NCI-H748 (cell line): Measurements from ENCODE around the gene TAOK1.
A peak's percentile ranks its signal among the peaks of the same experiment; 100 is the strongest.
"Not testable (repeated sequence)": the region's sequence is repeated elsewhere in the genome, so short reads cannot be mapped to it uniquely, and the experiment has no call there.

ENCODE experiments used
- DNase-seq: peaks from one replicate; lab custom pipeline; 2025; ENCODE audit not compliant: unreplicated experiment; lab: John Stamatoyannopoulos, UW

TAOK1 gene

DNA sequence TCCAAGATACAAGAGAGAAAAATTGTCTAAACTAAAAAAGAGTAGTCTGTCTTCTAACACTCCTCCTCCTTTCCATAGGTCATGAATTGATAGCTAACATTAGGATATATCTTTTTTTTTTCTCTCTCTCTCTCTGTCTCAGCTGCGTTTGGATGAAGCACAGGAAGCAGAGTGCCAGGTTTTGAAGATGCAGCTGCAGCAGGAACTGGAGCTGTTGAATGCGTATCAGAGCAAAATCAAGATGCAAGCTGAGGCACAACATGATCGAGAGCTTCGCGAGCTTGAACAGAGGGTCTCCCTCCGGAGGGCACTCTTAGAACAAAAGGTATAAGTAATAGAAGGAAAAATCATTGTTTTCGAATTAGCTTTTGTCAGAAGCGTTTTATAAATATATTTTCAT lies 143.8 kb downstream of the TAOK1 start:
- DNase-seq: no peak

GRCh38 chr17:29544066-29544465 lies 153.9 kb downstream of the TAOK1 start:
- no peak for DNase-seq

GRCh38 chr17:29546085-29546484 lies 155.9 kb downstream of the TAOK1 start:
- DNase-seq: no peak

- DNase-seq: no peak
These were observed 156.7 kb downstream of the TAOK1 start for GRCh38 chr17:29546830-29547229.

DNA sequence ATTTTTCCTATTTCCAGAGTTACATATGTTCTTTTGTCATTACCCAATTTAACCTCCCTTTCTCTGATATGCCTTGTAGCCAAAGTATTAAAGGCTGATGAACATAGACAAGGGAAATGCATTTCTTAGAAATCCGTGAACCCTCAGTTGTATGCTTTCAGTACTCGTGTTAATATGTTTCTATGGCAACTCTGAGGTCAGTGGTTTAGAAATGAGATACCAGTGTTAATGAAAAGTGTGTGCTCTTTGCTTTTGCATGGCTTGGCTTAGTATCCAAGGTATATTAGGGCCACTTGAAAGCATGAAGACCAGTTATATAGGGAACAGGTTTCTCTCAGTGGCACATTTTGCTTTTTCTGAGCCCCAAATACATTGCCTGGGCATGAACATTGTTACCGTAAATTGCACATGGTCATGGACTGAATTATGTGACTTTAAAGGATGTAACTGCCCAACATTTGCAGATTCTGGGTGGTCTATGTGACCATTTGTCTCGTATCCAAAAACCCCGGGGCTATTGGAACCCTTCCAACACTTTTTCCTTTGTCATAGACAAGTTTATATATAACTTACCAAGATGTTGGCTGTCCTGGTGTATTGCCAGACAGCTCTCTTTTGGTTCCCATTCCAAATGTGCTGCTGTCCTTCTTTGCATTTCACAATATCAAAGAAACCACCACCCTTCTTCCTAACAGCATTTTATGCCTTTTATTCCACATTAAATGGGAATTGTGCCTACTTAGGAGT lies 159.2 kb downstream of the TAOK1 start:
- no peak for DNase-seq

DNA sequence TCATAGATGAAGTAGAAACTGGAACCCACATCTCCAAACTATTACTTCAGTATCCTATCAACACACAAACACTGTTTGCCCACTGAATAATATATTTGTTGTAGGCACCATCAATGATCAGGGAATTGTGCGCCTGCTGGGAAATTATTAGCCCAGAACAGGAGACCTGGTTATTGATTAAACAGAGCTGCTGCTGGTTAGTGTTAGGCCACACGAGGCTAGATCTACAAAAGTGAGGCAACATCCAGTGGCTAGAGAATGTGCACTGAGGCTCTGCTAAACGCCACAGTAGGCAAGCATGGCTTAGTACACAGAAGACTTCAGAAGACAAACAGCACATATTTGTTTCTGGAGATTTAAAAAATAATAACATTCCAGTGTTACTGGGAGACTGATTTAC lies 165.7 kb downstream of the TAOK1 start:
- DNase-seq: no peak

- DNase-seq: no peak
These were observed 167.0 kb downstream of the TAOK1 start for GRCh38 chr17:29557085-29557738.

DNA sequence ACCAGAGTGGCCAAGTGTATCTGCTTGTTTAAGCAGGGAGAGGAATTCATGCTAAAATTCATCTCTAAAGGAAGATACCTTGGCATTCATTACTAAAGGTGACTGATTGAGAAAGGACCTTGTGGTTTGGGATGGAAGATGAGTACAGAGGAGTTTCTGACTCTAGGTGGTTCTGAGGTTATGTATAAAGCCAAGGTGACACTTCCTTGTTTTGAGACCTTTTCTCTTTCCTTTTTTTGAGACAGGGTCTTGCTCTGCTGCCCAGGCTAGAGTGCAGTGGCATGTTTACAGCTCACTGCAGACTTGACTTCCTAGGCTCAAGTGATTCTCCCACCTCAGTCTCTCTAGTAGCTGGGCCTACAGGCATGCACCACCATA lies 167.6 kb downstream of the TAOK1 start:
- DNase-seq: no peak

DNA sequence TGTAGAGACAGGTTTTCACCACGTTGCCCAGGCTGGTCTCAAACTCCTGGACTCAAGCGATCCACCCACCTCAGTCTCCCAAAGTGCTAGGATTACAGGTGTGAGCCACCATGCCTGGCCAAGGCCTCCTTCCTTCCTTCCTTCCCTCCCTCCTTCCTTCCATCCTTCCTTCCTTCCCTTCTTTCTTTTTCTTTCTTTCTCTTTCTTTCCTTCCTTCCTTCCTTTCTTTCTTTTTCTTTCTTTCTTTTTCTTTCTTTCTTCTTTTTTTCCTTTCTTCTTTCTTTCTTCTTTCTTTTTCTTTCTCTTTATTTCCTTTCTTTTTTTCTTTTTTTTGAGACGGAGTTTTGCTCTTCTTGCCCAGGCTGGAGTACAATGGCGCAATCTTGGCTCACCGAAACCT lies 168.0 kb downstream of the TAOK1 start:
- not testable (repeated sequence) for DNase-seq

- no peak for DNase-seq
These were observed 169.5 kb downstream of the TAOK1 start for GRCh38 chr17:29559640-29560039.

DNA sequence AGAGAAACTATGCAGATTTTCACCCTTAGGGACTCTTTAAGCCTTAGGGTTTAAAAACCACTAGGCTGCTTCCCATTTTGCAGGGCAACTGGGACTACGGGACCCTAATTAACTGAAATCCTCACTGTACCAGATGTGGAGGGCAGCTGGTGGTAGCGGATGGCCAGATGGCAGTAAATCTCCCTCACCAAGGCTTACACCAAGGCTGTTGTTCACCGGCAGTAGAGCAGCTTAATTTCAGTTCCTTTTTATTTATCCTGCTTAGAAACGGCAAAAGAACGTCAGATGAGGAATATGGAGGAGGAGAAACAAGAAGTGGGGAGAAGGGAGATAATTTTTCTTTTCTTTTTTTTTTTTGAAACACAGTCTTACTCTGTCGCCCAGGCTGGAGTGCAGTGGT lies 170.2 kb downstream of the TAOK1 start:
- no peak for DNase-seq

DNA sequence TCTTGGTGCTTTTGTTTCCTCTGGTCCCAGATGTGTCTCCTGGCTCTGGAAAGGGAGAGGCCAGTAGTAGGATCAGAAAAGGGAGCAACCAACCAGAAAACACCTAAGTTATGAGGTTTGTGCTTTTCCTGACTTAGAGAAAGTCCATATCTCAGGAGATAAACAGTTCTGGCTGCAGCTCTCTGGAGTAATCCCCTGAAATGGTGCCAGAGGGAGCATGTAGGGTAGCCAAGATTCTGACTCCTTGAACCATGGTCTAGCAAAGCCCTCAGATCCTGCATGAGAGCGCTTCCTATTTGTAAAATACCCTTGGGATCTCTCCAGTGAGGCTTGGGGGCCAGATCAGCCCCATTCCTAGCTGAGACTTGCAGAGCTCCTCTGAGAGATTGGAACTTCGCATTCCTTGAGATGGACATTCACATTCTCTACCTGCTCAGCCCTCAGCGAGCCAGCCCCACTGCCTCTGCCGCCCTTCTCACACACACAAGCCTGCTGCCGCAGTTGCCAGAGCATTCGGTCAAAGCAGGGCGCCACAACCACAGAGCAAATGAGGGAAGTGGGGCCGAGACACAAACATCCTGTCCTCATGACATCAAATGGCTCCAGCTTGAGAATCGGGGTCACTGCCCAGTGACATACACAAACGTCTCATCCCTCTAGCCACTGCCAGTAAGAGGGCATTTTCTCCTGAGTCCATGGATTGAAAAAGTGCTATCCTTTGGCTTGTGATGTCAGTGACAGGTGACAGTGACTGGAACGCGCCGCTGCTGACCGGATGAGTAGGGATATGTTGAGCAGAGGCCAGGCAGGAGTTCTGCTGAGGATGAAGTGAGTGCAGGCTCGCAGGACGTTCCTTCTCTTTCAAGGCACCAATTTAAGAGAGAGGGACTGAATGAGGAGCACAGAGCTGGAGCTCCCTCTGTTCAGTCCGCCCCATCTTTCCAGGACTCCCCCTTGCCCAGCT lies 171.7 kb downstream of the TAOK1 start:
- no peak for DNase-seq

DNA sequence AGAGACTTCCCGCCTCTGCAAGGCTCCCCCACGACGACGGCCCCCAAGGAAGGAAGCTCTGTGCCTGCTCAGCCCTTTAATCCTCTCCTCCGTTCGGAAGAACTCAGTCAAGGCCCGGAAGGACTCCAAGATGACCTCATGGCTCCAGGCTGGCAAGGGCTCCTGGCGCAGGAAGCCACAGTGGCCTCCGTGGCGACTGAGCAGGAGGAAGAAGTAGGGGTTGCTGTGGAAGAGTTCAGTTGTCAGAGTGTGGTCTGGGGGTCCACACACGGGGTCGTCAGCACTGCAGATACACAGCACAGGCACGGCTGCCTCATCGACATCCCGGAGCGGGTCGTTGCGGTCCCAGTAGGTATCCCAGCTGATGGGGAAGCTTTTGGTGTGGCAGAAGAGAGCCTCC lies 172.5 kb downstream of the TAOK1 start:
- DNase-seq: no peak

GRCh38 chr17:29563816-29564215 lies 173.7 kb downstream of the TAOK1 start:
- no peak for DNase-seq

- DNase-seq: peak; percentile 95
These were observed 175.7 kb downstream of the TAOK1 start for GRCh38 chr17:29565643-29566472.

- peak; percentile 81 for DNase-seq
These were observed 176.5 kb downstream of the TAOK1 start, which contains the start of gene ABHD15 for GRCh38 chr17:29566473-29567303. Gene ABHD15, minus strand, starts transcription at chr17:29567037. Its CDS starts 71 bp downstream, at chr17:29566966.

GRCh38 chr17:29567304-29567553 lies 177.1 kb downstream of the TAOK1 start:
- DNase-seq: peak; percentile 68

DNA sequence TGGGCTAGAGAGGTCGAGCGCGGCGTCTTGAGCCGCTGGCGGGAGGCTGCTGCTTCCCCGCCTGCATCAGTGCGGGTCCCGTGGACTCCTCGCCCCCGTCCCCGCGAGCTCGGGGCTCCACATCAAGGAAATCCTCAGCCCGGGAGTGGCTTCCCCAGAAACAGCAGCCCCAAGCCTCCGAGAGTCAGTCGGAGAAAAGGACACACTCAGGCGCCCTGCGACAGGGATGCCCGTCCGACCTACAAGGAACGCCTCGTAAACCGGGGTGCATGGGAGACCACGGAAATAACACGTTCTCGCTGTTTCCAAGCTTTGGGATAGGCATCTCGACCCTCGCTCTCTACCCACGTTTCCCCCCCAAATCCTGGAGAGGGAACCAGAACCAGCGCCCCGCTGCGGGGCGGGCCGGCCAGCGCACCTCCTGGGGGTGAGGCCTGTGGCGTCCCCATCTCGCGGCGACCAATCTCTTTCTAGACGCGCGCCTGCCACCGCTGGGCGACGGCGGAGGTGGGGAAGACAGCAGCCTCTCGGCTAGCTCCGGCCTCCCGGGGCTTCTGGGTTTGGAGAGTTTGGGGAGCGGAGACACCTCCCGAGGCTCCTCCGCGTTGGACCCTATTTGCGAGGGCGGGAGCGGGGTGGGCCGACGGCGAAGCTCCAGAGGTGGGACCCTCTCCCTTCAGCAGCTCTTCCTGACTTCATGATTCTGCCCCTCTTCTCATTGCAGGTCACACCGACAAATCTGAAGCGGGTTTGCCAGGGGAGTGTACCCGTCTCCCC lies 177.6 kb downstream of the TAOK1 start:
- peak; percentile 81 for DNase-seq
